Measurements from ENCODE around the gene CRK. TPM values are rescaled to one million over a fixed set of nuclear protein-coding genes. Genes with fewer than 3 reads are reported as not detected.
A peak's percentile ranks its signal among the peaks of the same experiment; 100 is the strongest.

Gene CRK
- total RNA-seq, 2 experiments from 2014 or later: 10.1 to 11.6 TPM

DNA sequence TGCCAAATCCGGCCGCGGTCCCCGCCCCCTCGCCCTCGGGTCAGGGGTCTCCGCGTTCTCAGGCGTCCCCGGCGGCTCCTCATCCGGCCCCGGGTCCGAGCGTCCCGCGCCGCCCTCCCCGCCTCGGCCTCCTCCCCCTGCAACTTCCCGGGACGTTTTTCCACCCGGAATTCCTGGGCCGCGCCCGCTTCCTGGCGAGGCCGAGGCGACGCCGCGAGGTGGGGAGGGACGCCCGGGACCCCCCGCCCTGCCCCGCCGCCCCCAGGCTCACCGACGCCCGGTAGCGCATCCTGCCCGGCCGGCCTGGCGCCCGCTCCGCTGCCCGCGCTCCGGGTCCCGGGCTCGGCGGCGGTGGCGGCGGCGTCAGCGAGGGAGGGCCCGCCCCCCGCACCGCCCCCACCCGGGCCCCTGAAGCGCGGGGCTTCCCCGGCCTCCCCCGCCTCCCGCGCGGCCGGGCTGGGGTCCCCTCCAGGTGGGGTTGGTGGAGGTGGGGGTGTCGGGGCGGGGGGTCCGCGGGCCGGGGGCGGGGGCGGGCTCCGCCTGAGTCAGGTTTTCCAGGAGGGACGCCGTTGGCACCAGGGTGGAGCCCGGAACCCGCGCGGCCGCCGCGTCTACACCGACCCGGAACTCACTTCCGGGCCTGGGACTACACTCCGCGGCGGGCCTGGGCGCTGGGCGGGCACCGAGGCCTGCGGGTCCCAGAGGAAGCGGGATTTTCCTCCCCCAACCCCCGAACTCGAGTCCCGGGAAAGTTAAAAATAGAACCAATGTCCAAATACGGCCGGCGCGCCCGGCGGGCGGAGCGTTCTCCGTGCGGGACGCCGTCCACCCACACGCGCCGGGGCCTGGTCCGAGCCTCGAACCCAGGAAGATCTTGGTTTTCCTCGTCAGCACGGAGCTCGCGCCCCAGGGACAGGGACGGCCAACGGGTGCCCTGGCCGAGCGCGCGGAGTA, 29.7 kb upstream of the CRK start:
- ChIA-PET CTCF (interaction anchor here (1.1 kb wide), 1 partner anchor 121 kb away, joined by 8 read pairs; no protein-coding TSS in a partner anchor), POLR2A (no interaction called here)
- H3K36me3 Mint-ChIP-seq (ENCODE audit: low read depth): peaks cover 6% of the 10 kb centered on the region
- DNase-seq (peak; percentile 81), ATAC-seq (peak; percentile 38)
- intact Hi-C loops (cut with DNase I, micrococcal nuclease): loop anchor here in 1 of 2 experiments (1.0 kb wide), 2 partner anchors 22 to 85 kb away; partner anchors contain the start of gene YWHAE
- H3K4me3 Mint-ChIP-seq: peak overlapping the region; percentile 66
- no peaks in the 10 kb centered on the region for H3K27me3 Mint-ChIP-seq
- H3K27ac Mint-ChIP-seq: no peak overlapping the region
- H3K9me3 Mint-ChIP-seq (ENCODE audit: low read depth): no peaks in the 10 kb centered on the region
- peaks cover 32% of the 10 kb centered on the region for H3K4me1 Mint-ChIP-seq

DNA sequence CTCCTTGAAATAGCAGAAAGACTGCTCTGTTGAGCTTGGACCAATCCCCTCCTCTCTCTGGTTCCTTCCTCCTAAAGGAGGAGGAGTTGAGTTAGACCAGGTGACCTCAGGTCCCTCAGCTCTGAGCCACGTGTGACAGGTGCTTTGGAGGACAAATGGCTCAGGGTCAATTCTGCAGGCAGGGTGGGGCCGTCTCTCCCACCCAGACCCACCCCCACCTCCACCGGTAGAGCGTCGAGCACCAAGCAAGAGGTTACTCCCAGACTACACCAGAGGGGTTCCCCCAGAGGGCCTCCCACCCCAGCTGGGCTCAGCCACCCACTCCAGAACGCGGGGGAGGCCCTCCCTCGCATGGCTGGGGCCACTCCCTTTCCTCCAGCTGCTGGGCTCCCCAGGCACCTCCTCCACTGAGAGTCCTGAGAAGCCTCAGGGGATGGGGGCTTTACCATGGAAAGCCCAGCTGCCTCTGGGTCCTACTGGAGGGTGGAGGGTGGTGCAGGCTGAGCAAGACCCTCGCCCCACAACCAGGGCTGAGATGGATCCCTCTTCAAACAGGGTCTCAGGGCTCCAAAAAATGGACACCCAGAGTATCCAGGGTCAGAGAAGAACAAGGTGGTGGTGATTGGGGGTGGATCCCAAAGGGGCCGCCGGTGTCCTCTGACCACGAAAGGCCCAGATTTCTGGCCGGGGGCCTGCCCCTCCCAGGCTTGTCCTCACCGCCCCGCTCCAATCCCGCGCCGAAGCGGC, 28.8 kb upstream of the CRK start:
- Mint-ChIP-seq H3K4me3 (peak overlapping the region; percentile 63), H3K4me1 (peaks cover 28% of the 10 kb centered on the region), H3K27ac (peak overlapping the region; percentile 72), H3K9me3 (ENCODE audit: low read depth) (no peaks in the 10 kb centered on the region), H3K27me3 (no peaks in the 10 kb centered on the region), H3K36me3 (ENCODE audit: low read depth) (peaks cover 6% of the 10 kb centered on the region)
- intact Hi-C loops (cut with DNase I, micrococcal nuclease): loop anchor here in 1 of 2 experiments (1.0 kb wide), 1 partner anchor 22 kb away; no protein-coding TSS in a partner anchor
- CTCF ChIA-PET: interaction anchor here (1.1 kb wide), 1 partner anchor 120 kb away, joined by 8 read pairs; no protein-coding TSS in a partner anchor
- POLR2A ChIA-PET: no interaction called here
- DNase-seq (peak; percentile 56), ATAC-seq (peak; percentile 8)

DNA sequence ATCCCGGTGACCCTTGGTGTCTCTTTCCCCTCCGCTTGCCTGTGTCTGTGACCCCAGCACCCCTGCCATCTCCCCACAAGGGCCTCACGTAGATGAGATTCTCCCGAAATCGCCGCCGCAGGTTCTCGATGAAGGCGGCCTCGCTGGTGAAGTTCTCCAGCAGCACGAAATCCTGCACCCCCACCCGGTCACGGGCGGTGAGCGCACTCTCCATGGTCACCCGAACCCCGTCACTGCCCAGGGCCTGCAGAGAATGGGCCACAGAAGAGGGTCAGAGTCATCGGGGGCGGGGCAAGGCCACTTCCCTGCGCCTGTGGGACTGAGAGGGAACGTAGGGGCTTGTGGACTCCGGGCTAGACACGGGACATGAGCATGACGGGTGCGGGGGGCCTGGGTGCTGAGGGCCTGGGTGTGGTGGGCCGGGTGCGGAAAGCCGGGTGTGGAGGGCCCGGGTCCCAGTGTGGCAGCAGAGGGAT, 28.1 kb upstream of the CRK start:
- Mint-ChIP-seq H3K9me3 (ENCODE audit: low read depth) (no peaks in the 10 kb centered on the region), H3K27me3 (no peaks in the 10 kb centered on the region), H3K36me3 (ENCODE audit: low read depth) (peaks cover 6% of the 10 kb centered on the region), H3K4me1 (peaks cover 23% of the 10 kb centered on the region), H3K4me3 (peak overlapping the region; percentile 63), H3K27ac (no peak overlapping the region)
- POLR2A ChIA-PET: no interaction called here
- intact Hi-C loops (cut with DNase I, micrococcal nuclease): no loop called here
- ATAC-seq (no peak), DNase-seq (no peak)
- CTCF ChIA-PET: no interaction called here

DNA sequence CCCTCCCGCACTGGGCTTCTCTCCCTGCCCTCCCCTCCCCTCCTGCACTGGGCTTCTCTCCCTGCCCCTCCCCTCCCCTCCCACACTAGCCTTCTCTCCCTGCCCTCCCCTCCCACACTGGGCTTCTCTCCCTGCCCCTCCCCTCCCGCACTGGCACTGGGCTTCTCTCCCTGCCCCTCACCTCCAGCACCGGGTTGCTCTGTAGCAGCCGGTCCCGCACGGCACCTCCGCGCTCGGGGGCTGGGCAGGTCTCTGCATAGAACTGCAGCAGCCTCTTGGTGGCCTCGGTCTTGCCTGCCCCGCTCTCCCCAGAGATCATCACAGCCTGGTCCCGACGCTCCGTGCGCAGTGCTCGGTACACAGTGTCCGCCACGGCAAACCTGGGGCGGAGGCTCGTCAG, 26.6 kb upstream of the CRK start:
- H3K4me1 Mint-ChIP-seq: peaks cover 14% of the 10 kb centered on the region
- no peaks in the 10 kb centered on the region for H3K9me3 Mint-ChIP-seq (ENCODE audit: low read depth)
- ChIA-PET CTCF (interaction anchor here (0.8 kb wide), 1 partner anchor 117 kb away, joined by 3 read pairs; no protein-coding TSS in a partner anchor), POLR2A (no interaction called here)
- H3K4me3 Mint-ChIP-seq: no peak overlapping the region
- no peak overlapping the region for H3K27ac Mint-ChIP-seq
- no peak for DNase-seq
- peaks cover 6% of the 10 kb centered on the region for H3K36me3 Mint-ChIP-seq (ENCODE audit: low read depth)
- intact Hi-C loops (cut with DNase I, micrococcal nuclease): no loop called here
- no peak for ATAC-seq
- no peaks in the 10 kb centered on the region for H3K27me3 Mint-ChIP-seq

DNA sequence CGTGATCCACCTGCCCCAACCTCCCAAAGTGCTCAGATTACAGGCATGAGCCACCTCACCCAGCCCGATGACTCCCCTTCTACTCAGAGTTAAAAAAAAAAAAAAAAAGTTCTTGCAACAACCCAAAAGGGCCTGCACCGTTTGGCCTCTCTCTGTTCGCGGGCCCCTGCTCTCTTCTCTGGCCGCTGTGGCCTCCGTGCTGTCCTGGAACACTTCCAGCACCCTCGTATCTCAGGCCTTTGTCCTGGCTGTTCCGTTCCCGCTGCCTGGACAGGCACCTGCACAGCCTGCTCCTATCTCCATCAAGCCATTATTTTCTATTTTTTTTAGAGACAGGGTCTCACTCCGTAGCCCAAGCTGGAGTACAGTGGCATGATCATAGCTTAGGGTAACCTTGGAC, 25.7 kb upstream of the CRK start:
- peaks cover 6% of the 10 kb centered on the region for H3K36me3 Mint-ChIP-seq (ENCODE audit: low read depth)
- ChIA-PET POLR2A (interaction anchor here (0.6 kb wide), 1 partner anchor 698 kb away, joined by 3 read pairs; no protein-coding TSS in a partner anchor), CTCF (interaction anchor here (1.2 kb wide), 1 partner anchor 117 kb away, joined by 3 read pairs; no protein-coding TSS in a partner anchor)
- ATAC-seq: no peak
- no peak for DNase-seq
- peaks cover 8% of the 10 kb centered on the region for H3K4me1 Mint-ChIP-seq
- intact Hi-C loops (cut with DNase I, micrococcal nuclease): no loop called here
- H3K27ac Mint-ChIP-seq: no peak overlapping the region
- H3K27me3 Mint-ChIP-seq: no peaks in the 10 kb centered on the region
- no peaks in the 10 kb centered on the region for H3K9me3 Mint-ChIP-seq (ENCODE audit: low read depth)
- no peak overlapping the region for H3K4me3 Mint-ChIP-seq

DNA sequence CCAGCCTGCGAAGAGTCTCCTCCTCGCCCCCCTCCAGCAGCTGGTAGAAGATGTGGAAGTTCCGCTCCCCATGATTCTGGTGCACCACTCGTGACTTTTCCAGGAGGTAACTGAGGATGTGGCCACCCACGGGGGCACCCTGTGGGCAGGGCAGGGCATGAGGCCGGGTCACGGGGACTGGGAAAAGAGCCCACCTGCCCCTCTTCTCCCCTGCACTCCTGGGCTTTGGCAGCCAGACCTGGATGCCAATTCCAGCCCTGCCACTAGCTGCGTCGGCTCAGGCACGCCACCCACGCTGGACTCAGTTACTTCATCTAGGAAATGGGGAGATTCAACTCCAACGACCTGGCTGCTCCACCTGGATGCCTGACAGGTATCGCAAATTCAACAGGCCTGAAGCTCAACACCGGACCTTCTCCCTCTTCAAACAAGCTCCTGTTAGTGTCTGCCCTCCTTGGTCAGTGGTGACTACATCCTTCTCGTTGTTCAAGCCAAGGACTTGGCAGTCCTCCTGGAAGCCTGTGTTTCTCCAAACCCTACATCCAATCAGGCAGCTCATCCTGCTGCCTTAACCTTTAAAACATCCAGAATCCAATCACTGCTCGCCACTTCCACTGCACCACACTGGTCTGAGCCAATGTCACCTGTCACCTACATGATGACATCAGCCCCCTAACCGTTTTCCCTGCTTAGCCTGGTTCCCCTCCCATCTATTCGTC, 24.9 kb upstream of the CRK start:
- DNase-seq (no peak), ATAC-seq (no peak)
- ChIA-PET POLR2A (interaction anchor here (0.6 kb wide), 1 partner anchor 116 kb away, joined by 6 read pairs; no protein-coding TSS in a partner anchor), CTCF (interaction anchor here (0.6 to 1.2 kb wide), 2 partner anchors 116 to 481 kb away, joined by 3 read pairs; no protein-coding TSS in a partner anchor)
- intact Hi-C loops (cut with DNase I, micrococcal nuclease): no loop called here
- H3K4me1 Mint-ChIP-seq: peaks cover 4% of the 10 kb centered on the region
- H3K36me3 Mint-ChIP-seq (ENCODE audit: low read depth): peaks cover 6% of the 10 kb centered on the region
- no peak overlapping the region for H3K4me3 Mint-ChIP-seq
- H3K27me3 Mint-ChIP-seq: no peaks in the 10 kb centered on the region
- H3K27ac Mint-ChIP-seq: no peak overlapping the region
- no peaks in the 10 kb centered on the region for H3K9me3 Mint-ChIP-seq (ENCODE audit: low read depth)

DNA sequence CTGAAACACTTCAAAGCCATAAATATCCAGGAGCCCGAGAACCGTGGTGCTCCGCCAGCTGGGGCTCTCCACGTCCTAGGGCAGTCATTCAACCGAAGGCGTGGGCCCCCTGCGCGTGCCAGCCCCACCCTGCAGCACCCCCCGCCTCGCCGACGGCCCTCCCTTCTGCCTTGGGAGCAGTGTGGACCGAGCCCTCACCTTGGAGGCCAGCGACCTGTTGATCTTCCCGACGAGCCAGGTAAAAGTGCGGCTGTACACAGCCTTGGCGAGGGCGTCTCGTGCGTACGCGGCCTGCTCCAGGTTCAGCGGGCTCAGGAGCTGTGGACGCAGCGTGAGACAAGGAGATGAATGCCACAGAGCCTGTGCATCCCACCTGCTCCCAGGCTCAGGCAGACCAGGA, 22.4 kb upstream of the CRK start:
- intact Hi-C loops (cut with DNase I, micrococcal nuclease): no loop called here
- H3K27ac Mint-ChIP-seq: no peak overlapping the region
- H3K9me3 Mint-ChIP-seq (ENCODE audit: low read depth): no peaks in the 10 kb centered on the region
- ChIA-PET POLR2A (no interaction called here), CTCF (no interaction called here)
- peaks cover 4% of the 10 kb centered on the region for H3K36me3 Mint-ChIP-seq (ENCODE audit: low read depth)
- H3K4me1 Mint-ChIP-seq: peaks cover 9% of the 10 kb centered on the region
- no peak for ATAC-seq
- no peaks in the 10 kb centered on the region for H3K27me3 Mint-ChIP-seq
- no peak for DNase-seq
- H3K4me3 Mint-ChIP-seq: no peak overlapping the region

DNA sequence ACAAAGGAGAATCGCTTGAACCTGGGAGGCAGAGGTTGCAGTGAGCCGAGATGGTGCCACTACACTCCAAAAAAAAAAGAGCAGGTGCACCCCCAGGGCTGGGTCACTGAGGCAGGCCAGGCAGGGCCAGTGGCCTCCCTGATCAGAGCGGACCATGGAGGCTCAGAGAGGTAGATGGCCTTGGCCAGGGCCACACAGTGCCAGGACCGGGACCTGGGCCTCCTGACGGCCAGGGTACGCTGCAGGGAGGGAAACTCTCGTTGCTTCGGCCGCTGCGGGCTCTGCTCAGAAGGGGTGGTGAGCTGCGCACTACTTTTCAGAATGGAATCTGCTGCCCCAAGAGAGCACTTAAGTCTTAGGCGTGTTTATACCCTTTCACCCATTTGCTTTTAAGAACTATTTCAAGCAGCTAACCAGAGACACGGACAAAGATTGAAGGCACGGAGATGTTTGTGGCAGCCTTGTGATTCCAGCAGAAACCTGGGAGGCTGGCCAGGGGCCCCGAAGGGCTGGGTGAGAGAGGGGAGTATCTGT, 19.4 kb upstream of the CRK start:
- peaks cover 16% of the 10 kb centered on the region for H3K4me1 Mint-ChIP-seq
- POLR2A ChIA-PET: no interaction called here
- no peaks in the 10 kb centered on the region for H3K27me3 Mint-ChIP-seq
- H3K4me3 Mint-ChIP-seq: no peak overlapping the region
- no peaks in the 10 kb centered on the region for H3K9me3 Mint-ChIP-seq (ENCODE audit: low read depth)
- CTCF ChIA-PET: interaction anchor here (0.8 to 1.0 kb wide), 2 partner anchors 11 to 110 kb away, joined by 3 to 5 read pairs; no protein-coding TSS in a partner anchor
- peaks cover 2% of the 10 kb centered on the region for H3K36me3 Mint-ChIP-seq (ENCODE audit: low read depth)
- intact Hi-C loops (cut with DNase I, micrococcal nuclease): no loop called here
- no peak overlapping the region for H3K27ac Mint-ChIP-seq
- no peak for ATAC-seq
- DNase-seq: no peak

DNA sequence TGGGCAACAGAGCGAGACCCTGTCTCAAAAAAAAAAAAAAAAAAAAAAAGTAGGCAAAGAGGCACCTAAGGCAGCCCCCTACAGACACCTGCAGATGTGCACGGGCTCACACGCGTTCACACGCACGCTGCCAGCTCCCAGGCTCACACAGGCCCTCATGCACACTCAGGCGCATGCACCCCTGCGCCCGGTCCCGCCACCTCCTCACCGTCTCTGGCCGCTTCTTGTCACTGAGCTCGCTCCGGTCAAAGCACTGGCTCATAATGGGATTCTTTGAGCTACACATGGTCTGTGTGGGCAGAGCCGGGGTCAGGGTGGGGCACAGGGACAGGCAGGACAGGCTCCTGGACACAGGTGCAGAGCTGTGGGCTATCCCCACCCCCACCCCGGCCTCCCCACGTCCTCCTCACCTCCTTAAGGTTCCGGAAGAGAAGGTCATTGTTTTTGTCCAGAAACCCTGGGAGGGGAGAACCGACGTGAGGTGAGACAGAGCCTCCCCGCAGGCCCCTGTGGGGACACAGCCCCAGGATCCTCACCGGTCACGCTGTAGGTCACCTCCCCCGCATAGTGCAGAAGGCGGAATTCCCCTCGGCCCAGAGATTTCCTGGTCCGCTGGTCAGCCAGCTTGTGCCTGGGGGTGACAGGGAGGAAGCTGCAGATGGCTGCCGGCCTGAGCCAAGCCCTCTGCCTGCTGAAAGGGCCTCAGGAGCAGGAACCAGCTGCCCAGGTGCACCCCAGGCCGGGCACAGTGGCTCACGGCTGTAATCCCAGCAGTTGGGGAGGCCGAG, 18.6 kb upstream of the CRK start:
- Mint-ChIP-seq H3K27ac (no peak overlapping the region), H3K4me1 (peaks cover 16% of the 10 kb centered on the region), H3K36me3 (ENCODE audit: low read depth) (peaks cover 3% of the 10 kb centered on the region), H3K4me3 (no peak overlapping the region), H3K27me3 (no peaks in the 10 kb centered on the region), H3K9me3 (ENCODE audit: low read depth) (no peaks in the 10 kb centered on the region)
- ATAC-seq: no peak
- CTCF ChIA-PET: no interaction called here
- POLR2A ChIA-PET: no interaction called here
- intact Hi-C loops (cut with DNase I, micrococcal nuclease): no loop called here
- no peak for DNase-seq

DNA sequence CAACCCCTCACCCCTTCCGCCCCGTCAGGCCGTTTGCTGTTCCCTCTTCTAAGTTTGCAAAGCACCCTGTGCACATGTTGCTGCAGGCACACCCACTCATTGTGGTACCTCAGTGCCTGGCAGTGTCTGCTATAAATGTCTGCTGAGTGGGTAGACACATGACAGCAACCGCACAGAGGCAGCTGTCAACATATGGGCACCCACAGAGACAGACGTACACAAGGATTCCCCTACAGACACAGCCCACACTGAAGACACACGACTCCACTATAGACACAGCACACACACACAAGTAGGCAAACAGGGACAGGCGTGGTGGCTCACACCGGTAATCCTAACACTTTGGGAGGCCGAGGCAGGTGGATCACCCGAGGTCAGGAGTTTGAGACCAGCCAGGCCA, 17.8 kb upstream of the CRK start:
- DNase-seq (peak; percentile 52), ATAC-seq (peak; percentile 83)
- H3K4me3 Mint-ChIP-seq: no peak overlapping the region
- intact Hi-C loops (cut with DNase I, micrococcal nuclease): no loop called here
- CTCF ChIA-PET: no interaction called here
- H3K9me3 Mint-ChIP-seq (ENCODE audit: low read depth): no peaks in the 10 kb centered on the region
- H3K27ac Mint-ChIP-seq: no peak overlapping the region
- peaks cover 10% of the 10 kb centered on the region for H3K36me3 Mint-ChIP-seq (ENCODE audit: low read depth)
- POLR2A ChIA-PET: no interaction called here
- H3K4me1 Mint-ChIP-seq: peaks cover 16% of the 10 kb centered on the region
- H3K27me3 Mint-ChIP-seq: no peaks in the 10 kb centered on the region

All from activated CD4-positive, alpha-beta T cell treated with anti-CD3 and anti-CD28 coated beads for 36 hours (primary cell).